GM12801 (cell line): ENCODE measurements around the gene MYO7B.

Experiments
- CTCF ChIP-seq: IDR thresholded peaks from one replicate; pipeline ENCODE4 v1.5.1; 2011; ENCODE audit warnings: control low read depth; ENCODE audit not compliant: insufficient read length; ENCODE audit errors: extremely low read depth

The MYO7B gene

GRCh38 chr2:127665267-127665893 is 129.9 kb downstream of the MYO7B start:
- no peak for TF ChIP-seq CTCF

- TF ChIP-seq CTCF = no peak
These were observed 133.6 kb downstream of the MYO7B start for GRCh38 chr2:127669056-127669455.

DNA sequence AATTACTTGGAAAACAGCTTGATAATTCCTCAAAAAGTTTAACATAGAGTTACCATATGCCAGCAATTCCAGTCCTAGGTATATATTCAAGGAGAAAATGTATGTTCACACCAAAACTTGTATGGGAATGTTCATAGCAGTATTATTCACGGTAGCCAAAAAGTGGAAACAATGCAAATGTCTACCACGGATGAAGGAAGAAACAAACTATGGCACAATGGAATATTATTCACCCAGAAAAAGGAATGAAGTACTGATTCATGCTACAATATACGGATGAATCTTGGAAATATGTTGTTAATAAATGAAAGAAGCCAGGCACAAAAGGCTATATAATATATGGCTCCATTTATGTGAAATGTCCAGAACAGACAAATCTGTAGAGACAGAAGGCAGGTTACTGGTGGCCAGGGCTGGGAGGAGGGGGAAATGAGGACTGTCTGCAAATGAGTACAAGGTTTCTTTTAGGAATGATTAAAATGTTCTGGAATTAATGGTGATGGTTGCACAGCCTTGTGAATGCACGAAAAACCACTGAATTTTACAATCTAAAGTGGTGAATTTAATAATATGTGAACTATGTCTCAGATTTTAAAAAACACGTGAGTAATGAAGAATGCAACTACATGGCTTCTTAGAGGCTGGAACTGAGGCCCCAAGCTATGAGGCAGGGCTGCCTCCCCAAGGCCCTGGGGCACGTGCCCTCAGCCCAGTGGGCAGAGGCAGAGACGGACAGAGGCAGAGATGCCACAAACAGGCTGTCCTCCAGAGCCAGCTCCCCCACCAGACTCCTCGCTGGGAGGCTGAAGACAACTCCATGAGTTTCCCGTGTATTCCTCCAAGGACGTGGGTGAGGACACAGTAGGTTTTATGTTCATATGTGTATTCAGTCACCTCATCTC is 134.8 kb downstream of the MYO7B start:
- TF ChIP-seq CTCF = no peak

DNA sequence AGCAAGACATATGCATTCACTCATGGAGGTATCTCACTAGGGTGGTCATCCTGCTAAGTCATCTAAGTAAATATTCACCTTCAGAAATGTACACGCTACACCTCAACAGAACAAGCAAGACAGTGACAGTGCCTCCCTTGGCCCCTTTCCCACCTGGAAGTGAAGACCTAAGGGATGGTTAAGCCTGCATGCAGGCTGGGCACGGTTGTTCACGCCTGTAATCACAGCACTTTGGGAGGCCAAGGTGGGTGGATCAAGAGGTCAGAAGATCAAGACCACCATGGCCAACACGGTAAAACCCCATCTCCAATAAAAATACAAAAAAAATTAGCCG is 135.4 kb downstream of the MYO7B start:
- TF ChIP-seq CTCF = no peak

- no peak for TF ChIP-seq CTCF
These were observed 136.2 kb downstream of the MYO7B start for GRCh38 chr2:127671557-127672302.

- no peak for TF ChIP-seq CTCF
These were observed 137.1 kb downstream of the MYO7B start for GRCh38 chr2:127672341-127673224.
